Stimulated activated CD4-positive, alpha-beta T cell treated with anti-CD3 and anti-CD28 coated beads, Interleukin-12 subunit alpha, Interleukin-12 subunit beta, amount 100 ng/mL, for 24 hours (primary cell): Measurements from ENCODE around the gene ZBTB38.

Experiments used
- DNase-seq, 2 experiments: peaks; one replicate each; pipeline ENCODE4 v3.0.0-alpha.2; 2020; ENCODE audit warnings: low read depth in 2 of 2

ZBTB38 gene, protein sequence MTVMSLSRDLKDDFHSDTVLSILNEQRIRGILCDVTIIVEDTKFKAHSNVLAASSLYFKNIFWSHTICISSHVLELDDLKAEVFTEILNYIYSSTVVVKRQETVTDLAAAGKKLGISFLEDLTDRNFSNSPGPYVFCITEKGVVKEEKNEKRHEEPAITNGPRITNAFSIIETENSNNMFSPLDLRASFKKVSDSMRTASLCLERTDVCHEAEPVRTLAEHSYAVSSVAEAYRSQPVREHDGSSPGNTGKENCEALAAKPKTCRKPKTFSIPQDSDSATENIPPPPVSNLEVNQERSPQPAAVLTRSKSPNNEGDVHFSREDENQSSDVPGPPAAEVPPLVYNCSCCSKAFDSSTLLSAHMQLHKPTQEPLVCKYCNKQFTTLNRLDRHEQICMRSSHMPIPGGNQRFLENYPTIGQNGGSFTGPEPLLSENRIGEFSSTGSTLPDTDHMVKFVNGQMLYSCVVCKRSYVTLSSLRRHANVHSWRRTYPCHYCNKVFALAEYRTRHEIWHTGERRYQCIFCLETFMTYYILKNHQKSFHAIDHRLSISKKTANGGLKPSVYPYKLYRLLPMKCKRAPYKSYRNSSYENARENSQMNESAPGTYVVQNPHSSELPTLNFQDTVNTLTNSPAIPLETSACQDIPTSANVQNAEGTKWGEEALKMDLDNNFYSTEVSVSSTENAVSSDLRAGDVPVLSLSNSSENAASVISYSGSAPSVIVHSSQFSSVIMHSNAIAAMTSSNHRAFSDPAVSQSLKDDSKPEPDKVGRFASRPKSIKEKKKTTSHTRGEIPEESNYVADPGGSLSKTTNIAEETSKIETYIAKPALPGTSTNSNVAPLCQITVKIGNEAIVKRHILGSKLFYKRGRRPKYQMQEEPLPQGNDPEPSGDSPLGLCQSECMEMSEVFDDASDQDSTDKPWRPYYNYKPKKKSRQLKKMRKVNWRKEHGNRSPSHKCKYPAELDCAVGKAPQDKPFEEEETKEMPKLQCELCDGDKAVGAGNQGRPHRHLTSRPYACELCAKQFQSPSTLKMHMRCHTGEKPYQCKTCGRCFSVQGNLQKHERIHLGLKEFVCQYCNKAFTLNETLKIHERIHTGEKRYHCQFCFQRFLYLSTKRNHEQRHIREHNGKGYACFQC (N-terminal part only)

DNA sequence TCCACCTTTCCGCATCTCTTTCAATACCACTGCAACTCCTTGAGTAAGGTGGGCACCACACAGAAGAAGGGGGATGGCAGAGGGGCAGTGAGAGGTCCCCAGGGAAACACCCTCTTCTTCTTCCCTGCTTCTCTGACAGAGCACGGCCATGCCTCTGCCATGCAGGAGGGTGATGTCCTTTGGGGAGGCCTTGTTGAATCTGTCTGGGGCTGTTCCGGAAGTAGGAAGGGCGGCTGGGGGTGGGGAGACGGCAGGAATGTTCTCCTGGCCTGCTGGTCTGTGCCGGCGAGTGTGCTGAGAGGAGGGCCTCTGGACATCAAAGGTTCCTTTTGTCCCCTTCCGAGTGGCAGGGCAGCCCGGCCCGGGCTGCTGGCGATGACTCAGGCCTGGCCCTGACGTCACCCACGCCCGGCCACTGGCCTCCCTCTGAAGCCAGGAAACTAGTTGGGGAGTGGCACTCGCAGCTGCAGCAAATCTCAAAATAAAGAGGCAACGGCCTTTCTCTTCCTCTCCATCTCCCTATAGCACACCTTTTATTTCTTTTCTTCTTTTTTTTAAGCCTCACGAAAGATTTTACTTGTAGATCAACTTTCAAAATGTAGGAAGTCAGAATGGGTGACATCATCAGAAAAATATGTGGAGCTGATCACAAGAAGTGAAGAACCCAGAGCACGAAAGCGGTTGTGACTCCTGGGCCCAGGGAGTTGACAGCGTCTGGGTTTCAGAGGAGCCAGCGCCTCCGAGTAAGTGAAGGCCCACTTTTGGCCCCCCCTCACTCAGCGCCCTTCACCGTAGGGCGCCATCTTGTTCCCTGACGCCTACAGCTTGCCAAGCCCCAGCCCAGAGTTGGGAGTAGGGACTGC is at the start of gene ZBTB38:
Gene ZBTB38 (plus strand): TSS at position 443 of the 863 bp plus-strand sequence. CDS start 73,885 bp downstream, outside the sequence.
- DNase-seq, result no peak

DNA sequence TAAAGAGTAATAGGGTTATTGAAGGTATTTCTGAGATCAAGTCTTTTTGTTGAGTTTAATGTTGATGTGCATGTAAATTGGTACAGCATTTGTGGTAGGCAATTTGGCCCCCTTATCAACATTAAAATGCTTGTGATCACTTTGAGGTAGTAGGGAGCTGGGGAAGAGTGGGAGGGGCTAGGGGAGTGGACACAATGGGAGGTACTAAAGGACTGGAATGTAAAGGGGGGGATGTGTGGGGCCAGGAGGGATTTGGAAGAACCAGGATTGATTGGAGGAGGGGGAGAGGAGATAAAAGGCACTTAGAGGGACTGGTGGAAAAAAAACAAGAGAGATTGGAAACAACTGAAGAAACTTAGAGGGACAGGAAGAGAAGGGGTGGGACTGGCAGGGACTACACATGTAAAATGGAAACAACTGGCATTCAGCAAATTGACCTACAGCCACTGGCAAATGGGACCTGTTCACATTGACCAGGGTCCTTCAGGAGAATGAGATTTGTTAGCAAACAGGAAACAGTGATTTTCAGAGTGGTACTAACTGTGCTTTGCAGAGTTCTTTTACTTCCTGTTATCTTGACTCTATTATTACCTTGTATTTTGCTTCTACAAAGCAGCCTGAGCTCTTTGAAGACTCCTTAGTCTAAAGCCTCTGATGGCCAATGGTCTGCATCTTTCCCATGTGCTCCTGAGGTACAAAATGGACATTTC is 47.8 kb upstream of the ZBTB38 start:
- DNase-seq, result no peak

DNA sequence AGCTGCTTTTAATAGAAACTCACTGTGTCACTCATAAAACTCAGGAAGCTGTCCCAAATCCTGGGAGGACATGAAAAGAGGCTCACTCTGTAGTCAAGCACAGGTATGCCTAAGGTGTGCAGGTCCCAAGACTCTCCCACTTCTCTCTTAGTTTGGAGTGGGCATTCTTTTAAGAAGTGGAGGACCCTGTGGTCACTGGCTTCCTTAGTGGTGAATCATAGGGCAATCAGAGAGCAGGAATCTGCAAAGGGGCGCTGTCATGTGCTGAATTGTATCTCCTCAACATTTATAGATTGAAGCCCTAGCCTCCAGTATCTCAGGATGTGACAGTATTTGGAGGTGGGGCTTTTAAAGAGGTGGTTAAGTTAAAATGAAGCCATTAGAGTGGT is 47.2 kb upstream of the ZBTB38 start:
- DNase-seq, result no peak

DNA sequence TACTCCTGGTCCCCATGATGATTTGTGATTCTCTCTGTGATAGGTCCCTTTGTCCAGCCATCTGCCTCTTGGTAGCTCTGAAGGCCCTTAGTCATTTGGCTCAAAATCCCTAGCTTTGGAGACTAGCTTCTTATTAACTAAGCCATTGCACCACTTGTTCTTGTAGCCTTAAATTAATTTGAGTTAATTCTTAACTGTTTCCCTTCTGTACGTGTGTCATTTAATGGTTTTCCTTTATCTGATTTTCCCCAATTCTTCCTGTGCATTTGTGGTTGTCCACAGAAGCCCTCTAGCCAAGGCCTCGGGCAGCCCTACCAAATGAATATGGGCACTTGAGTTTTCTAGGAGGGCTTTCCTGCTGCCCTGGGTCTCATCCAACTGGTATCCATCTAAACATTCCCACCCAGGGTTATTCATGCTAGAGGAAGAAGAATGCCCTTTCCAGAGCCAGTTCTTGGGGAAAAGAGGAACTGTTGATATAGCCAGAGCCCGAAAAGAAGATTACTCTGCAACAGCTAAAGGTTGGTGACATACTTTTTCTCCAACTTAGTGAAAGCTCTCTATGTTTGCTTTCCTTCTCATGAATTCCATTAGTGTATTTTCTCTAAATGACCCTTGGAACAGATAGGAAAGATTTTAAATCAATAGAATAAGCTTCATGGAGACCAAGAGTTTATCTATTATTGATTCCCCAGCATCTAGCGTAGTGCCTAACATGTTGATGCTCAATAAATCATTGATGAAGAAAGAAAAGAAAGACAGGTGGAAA is 44.2 kb upstream of the ZBTB38 start:
- DNase-seq, result no peak

DNA sequence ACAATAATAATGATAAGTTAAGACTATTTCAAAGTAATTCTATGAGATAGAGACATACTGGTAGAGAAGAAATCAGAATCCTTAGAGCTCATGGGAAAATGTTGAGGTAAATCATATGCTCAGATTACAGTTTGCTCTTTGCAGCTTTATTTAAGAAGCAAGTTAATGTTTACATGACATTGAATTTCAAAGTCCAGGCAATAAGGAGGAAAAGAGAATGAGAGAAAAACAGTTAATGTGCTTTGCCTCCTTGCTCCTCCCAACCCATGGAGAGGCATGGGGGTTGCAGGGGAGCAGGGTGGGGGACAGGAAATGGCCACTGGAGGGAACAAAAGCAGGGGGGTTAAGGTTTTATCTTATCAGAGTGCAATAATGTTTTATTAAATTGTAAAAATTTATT is 42.2 kb upstream of the ZBTB38 start:
- DNase-seq, result no peak

DNA sequence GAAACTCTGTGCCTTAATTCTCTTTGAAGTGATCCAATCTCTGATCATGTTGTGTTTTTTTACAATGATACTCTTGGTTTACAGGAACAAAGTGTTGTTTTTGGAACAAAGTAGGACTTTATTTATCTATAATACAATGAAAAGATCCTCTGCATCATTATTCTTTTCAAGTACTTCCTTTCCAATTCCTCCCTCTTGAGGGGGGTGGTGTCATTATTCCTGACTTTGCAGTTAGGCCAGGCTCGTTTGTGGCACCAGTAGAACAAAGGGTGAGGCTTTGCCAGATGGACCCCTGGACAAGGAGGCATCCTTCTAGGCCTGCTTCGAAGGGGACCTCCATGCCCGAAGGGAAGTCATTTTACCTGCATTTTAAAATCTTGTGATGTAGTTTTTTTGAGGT is 41.7 kb upstream of the ZBTB38 start:
- DNase-seq, result no peak

DNA sequence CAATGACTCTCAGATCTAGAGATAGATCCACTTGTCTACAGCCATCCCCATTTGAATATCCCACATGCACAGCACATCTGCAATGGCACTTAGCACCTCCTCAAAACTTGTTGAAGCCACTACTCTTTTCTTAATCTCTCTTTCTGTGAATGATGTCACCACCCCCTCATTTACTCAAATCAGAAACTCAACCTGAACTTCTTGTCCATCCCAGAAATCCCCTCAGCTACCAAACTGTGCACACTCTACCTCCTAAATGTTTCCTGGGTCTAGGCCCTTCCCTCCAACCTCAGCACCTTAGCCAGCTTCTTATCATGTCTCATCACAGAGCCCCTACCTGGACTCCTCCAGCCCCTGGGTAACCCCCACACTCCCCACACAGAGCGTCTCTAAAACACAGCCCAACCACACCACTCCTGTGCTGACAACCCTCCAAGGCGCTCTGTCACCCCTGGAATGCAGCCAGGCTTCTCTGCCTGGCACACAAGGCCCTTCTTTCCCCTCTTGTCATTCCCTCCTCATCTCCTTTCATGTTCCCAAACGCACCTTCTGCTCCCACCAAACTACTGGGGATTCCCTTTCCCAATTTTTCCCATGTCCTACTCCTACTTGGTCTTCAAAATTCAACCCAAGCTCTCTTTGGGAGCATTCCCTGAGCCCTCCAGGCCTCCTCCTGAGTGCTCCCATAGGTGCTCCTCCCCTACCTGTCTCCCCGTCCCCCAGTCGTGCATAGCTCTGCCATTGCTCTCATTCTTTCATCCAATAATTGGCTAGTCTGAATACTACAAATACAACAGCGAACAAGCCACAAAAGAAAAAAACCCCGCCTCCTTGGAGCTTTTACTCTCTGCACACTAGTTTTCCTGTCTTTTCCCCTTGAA is 39.8 kb upstream of the ZBTB38 start:
- no peak for DNase-seq

DNA sequence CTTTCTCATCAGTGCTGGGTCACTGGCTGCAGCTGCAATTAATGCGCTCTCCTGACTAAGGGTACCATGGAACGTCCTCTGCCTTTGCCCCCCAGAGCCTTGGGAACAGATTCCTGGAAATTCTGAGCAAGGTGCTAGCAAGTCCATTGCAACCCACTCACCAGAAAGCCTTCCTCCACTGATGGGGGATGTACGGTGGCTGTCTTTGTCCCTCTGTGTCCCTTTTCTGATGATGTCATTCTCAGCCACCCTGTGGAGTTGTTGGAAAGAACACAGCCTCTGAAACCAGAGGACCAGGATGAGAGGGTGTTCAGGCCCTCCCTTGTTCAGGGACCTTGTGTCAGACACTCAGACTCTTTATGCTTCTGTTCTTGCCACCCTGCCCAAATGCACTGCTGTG is 38.1 kb upstream of the ZBTB38 start:
- no peak for DNase-seq

DNA sequence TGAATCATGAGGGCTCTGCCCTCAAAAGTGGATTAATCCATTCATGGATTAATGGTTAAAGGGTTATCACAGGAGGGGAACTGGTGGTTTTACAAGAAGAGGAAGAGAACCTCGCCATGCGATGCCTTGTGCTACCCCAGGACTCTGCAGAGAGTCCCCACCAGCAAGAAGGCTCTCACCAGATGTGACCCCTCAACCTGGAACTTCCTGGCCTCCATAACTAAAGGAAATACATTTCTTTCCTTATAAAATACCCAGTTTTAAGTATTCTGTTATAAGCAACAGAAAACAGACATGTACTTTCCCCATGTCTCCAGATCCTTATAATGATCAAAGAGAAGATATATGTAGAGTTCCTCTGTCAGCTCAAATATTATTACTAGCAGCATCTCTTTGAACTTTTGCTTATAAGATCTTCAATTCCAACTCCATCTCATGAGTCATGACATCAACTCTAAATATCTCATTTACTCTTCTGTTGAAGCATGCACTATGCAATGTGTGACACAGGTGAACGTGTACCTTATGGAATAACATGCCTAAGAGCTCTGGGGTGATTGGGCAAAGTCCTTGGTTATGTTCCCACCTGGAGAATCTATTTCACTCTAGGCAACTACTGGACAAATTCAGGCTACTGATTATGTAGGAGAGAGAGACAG is 37.5 kb upstream of the ZBTB38 start:
- no peak for DNase-seq

DNA sequence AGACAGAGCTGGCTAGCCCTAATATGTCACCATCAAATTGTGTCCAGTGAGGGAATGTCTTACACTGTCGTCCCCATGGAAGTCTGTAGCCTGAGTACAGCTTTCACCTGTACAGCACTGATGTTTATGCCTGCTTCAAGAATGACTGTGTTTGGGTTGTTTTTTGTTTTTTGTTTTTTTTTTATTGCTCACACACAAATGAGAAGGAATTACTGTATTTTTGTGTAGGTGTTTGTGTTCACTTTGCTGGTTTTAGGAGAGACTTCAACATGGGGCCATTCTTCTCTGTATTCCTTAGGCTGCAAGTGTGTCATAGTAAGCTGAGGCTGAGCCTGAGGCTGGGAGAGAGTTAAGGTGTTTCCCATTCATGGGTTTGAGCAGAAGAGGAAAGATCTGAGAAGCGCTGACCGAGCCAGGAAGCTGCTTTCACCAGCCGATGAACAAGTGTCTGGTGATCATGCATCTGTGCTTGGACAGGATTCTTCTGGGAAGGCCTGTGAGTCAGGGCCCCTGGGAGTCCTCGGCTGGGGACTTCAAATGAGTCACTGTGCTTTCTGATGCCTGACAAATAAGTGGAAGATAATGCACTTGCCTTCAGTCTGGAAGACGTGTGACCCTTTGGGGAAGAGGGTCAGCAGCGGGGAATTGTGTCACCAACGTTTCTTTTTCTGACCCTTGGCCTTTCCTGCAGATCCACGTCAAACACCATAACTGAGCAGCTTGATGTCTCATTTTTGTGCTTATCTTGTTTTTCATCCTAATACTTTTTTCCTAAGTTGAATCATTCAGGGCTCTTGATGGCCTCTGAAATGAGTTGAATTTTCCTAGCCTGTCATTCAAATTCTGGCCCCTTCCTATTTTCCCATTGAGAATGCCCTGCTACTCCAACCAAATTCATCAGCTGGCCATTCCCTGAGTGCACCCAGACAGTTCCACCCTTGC is 36.7 kb upstream of the ZBTB38 start:
- DNase-seq, result no peak

DNA sequence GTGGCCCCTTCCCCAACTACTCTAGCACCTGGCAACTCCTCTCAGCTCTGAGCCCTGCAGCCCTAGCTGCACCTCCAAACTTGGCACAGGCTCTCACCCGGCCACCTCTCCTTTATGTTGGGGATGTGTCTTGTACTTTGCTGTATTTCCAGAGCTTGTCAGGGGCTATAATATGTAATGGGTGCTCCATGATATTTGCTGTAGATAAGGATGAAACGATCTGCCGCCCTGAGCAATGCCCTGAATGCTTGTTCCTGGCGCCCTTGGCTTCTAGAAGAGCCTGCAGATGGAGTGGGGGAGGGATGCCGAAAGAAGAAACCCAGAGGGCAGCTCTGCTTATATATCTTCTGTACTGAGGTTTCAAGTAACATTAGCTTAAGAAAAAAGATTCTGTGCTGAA is 35.9 kb upstream of the ZBTB38 start:
- DNase-seq, result no peak

DNA sequence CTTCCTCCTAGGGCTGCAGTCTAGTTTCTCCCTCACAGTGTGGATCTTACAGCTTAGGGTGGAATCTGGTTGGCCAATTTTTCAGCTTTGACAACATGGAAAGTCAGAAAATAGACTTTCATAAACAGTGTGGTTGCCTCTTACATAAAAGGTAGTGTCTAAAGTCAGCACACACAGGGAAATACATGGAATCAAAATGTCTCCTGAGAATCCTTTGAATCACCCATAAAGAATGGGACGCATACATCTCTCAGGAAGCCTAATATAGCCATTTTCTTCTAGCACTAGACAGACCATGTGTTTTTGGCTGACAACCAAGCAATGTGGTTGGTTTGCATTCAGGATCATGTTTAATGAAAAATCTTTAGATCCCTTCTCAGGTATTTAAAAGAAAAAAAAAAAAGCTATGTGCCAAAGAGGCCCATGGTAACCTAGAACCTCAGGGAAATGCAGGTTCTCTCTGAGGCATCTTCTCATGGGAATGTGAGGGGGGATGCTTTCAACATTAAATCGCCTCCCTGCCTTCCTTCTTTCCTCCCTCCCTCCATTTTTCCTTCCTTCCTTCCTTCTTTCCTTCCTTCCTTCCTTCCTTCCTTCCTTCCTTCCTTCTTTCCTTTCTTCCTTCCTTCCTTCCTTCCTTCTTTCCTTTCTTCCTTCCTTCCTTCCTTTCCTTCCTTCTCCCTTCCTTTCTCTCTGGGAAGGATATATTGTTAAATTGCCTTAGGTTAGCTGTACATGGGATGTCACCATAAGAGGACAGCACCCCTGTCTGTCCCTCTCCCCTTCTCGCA is 34.3 kb upstream of the ZBTB38 start:
- no peak for DNase-seq

DNA sequence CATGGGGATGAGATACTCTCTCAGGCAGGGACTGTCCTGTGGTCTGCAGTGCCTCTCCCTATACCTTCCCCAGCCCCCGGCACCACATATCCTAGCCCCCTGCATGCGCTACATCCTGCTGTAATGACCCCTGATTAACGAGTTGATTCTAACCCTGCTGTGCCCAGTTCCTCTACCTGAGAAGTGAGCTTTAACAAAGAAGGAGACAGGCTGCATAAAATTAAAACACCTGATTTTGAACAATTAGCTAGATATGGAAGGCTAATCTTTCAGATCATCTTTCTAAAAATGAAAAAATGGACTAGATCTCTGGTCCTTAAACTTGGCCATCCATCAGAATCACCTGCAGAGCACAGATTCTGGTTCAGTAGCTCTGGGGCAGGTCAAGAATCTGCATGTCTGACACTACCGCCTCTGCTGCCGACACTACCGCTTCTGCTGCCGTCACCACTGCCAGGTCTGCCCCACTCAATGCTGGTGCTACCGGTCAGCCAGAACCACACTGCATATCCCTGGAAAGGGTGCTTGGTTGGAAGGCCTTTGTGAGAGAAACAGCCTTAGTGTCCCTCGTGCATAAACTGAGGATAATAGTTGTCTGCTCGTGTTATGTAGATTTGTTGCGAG is 33.6 kb upstream of the ZBTB38 start:
- DNase-seq, result no peak

DNA sequence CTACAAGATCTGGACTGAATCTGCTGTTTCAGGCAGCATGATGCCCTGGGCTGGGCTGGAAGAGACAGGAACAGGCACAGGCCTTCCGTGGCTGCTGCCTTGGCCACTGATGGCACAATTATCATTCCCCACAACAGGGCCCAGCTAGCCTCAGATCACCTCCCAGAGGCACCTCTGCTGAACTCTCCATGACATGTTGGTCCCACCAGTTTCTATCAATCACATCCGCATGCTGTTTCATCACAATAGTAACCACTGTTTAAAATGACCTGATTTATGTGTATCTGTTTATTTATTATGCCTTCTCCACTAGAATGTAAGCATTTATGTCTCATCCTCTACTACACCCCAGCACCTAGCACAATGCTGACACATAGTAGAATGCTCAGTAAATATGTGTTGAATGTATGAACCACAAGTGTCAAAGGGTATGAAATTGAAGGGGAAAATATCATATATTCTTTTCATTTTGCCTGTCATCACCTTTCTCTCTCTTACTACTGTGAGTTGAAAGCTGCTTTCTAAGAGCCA is 32.7 kb upstream of the ZBTB38 start:
- no peak for DNase-seq

DNA sequence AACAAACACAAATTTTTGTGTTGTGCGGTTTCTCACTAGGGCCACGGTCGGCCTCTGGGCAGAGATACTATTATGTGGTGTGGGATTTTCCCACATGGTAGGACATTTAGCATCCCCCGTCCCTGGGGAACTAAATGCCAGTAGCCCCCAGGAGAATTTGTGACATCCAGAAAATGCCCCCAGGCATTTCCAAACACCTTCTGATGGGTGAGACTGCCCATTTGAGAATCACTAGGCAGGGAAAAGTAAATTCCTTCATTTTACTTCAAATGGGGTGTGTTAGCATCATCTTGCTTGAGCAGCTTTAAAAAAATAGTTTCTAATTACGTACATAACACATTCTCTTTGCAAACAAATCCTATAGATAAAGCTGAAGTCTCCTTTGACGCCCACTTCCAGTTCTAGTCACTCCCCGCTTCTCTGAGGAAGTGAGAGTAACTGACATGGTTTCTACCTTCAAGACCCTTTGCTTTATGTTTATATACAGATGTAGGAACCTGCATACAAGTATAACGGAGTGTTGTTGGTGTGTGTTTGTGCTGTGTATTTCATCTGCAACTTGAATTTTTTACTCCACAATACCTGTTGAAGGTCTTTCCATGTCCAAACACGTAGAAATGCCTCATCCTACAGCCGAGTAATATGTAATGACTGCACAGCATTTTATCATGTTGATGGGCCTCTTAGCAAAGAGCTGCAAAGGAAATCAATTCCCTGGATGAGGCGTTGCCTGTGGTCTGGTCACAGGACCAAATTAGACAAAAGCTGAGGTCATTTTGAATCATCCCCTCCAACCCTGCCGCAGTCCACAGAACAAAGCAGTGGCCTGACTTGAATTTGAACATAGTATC is 31.4 kb upstream of the ZBTB38 start:
- DNase-seq, result no peak
